Uterus (tissue), 2 donors: ENCODE measurements around the gene NDUFAF4.

Source experiments
- CTCF ChIP-seq, 4 experiments: fragments of 200-600 bp in 2 of 4; fragments of 450-650 bp in 2 of 4; sonication (generic) in 2 of 4; IDR thresholded peaks; one replicate each; pipeline ENCODE4 v1.5.1; 2016 to 2019; ENCODE audit warnings: antibody characterized with exemption in 4 of 4, mild to moderate bottlenecking in 2 of 4, moderate library complexity in 1 of 4
- POLR2A ChIP-seq, 2 donors: fragments of 450-650 bp; IDR thresholded peaks; one replicate each; pipeline ENCODE4 v1.6.1; 2016; ENCODE audit warnings: antibody characterized with exemption in 2 of 2, mild to moderate bottlenecking in 1 of 2, moderate library complexity in 1 of 2

- TF ChIP-seq CTCF (IDR thresholded peaks at IDR 0.05) (no peak), POLR2A (IDR thresholded peaks at IDR 0.05) (no peak)
These were observed 33.5 kb upstream of the NDUFAF4 start for GRCh38 chr6:96931198-96931597.
